Psoas muscle (tissue), 8 donors: ENCODE measurements around the gene TEAD4. TPM values are rescaled to one million over a fixed set of nuclear protein-coding genes. Genes with fewer than 3 reads are reported as not detected.

Source experiments
- ATAC-seq, 4 donors: fragments of 200-7000 bp; cut with Tn5 transposase; one replicate each; pipeline ENCODE4 v1.9.1; 2020; ENCODE audit warnings: moderate library complexity in 3 of 4, mild to moderate bottlenecking in 2 of 4
- DNase-seq, 2 donors: peaks; one replicate each; pipeline ENCODE4 v3.0.0-alpha.2; 2020
- H3K27ac ChIP-seq: fragments of 200-600 bp; one replicate; pipeline ENCODE4 v1.8.0; 2022
- H3K27me3 ChIP-seq, 3 donors: fragments of 200-600 bp in 1 of 3; one replicate each; pipeline versions ENCODE4 v1.6.1 to v1.8.0; 2013 to 2022; ENCODE audit warnings: low read length in 2 of 3, mild to moderate bottlenecking in 2 of 3, moderate library complexity in 1 of 3; ENCODE audit not compliant: insufficient read depth in 3 of 3
- H3K36me3 ChIP-seq, 2 donors: fragments of 200-600 bp in 1 of 2; one replicate each; pipeline versions ENCODE4 v1.6.1 to v1.8.0; 2013 to 2022; ENCODE audit warnings: low read depth in 1 of 2, mild to moderate bottlenecking in 1 of 2, moderate library complexity in 1 of 2; ENCODE audit not compliant: insufficient read depth in 1 of 2
- H3K4me1 ChIP-seq: fragments of 200-600 bp; one replicate; pipeline ENCODE4 v1.8.0; 2022
- H3K4me3 ChIP-seq: fragments of 200-600 bp; one replicate; pipeline ENCODE4 v1.8.0; 2022; ENCODE audit warnings: mild to moderate bottlenecking
- H3K9me3 ChIP-seq: fragments of 200-600 bp; one replicate; pipeline ENCODE4 v1.8.0; 2022
- WGBS, 3 donors: extraction: QIAGEN DNeasy Blood & Tissue Kit; methylation state at CpG; one replicate each; pipeline versions ENCODE4 v1.1.6 to v1.1.7; 2013; 5-methylcytosine and 5-hydroxymethylcytosine counted together
- intact Hi-C, 2 donors: fragments of 100-400 bp; cut with DNase I; formaldehyde crosslinking; loops; one replicate each; pipeline versions ENCODE4 v1.11.0 to v1.14.2; 2022
- polyA plus RNA-seq, 3 donors: library from polyadenylated mRNA; stranded (reverse); fragments of 200-250 nt; gene quantifications; one replicate each; pipeline ENCODE4 v1.2.3, GENCODE V29; 2013
- total RNA-seq, 4 donors: library from RNA; stranded (reverse); fragmentation: NEBNext Ultra II Directional in 2 of 4; extraction: Animal tissue kit (Norgen Biotek cat#: 25700) in 2 of 4; gene quantifications; one replicate each; pipeline versions ENCODE4 v1.2.1 to v1.2.4, GENCODE V29; 2021 to 2023
- TF ChIP-seq, protein P1 (sequence below): fragments of 200-600 bp; IDR thresholded peaks from one replicate; pipeline ENCODE4 v1.8.0; 2022; ENCODE audit warnings: antibody characterized with exemption
- donor health status: healthy with polysubstance abuse.
- donor health status: DM: no; HTN: no; CAD: no; lungs with moderate emphysema.
- donor health status: Bipolar disorder and iron deficiency.
- donor health status: healthy.
- donor health status: DM: yes; HTN: yes; CAD: no.
- donor health status: DM: no; HTN: no; CAD: no.
- donor health status: DM: no; HTN: no; CAD: no.
- donor health status: DM: yes; HTN: yes; CAD: no.

The TEAD4 gene
- total and polyA plus RNA-seq, 7 donors: 71.2 to 236 (median 96.2) TPM

DNA sequence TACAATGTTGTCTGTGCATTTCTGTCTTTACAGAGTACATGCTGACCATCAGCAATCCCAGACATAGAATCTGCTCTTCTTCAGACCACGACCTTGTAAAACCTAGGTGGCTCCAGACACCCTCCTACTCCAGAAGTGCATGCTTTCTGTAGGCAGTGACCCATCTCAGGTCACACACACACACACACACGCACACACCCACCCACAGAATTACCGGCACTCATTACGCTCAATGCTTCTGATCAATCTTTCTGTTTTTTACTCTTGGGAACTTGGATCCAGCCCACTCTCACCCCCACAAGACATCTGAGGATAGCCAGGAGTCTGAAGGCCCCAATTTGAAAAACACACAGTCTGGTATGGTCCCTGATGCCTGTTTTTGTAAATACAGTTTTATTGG, 110.5 kb downstream of the TEAD4 start:
- WGBS, 3 donors: 89 to 95% (median 94%) methylated on average over 4 of the region's 4 CpGs
- H3K27me3 ChIP-seq: no peaks in the 10 kb centered on the region
- H3K36me3 ChIP-seq: no peaks in the 10 kb centered on the region
- intact Hi-C loops: loop anchor here (5.0 kb wide), 3 partner anchors 68 to 208 kb away; no protein-coding TSS in a partner anchor
- H3K9me3 ChIP-seq: no peaks in the 10 kb centered on the region
- DNase-seq (no peak), ATAC-seq (no peak)
- TF ChIP-seq, protein P1, sequence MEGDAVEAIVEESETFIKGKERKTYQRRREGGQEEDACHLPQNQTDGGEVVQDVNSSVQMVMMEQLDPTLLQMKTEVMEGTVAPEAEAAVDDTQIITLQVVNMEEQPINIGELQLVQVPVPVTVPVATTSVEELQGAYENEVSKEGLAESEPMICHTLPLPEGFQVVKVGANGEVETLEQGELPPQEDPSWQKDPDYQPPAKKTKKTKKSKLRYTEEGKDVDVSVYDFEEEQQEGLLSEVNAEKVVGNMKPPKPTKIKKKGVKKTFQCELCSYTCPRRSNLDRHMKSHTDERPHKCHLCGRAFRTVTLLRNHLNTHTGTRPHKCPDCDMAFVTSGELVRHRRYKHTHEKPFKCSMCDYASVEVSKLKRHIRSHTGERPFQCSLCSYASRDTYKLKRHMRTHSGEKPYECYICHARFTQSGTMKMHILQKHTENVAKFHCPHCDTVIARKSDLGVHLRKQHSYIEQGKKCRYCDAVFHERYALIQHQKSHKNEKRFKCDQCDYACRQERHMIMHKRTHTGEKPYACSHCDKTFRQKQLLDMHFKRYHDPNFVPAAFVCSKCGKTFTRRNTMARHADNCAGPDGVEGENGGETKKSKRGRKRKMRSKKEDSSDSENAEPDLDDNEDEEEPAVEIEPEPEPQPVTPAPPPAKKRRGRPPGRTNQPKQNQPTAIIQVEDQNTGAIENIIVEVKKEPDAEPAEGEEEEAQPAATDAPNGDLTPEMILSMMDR: no peak
- H3K4me1 ChIP-seq: peaks cover 11% of the 10 kb centered on the region
- H3K4me3 ChIP-seq: no peak overlapping the region
- H3K27ac ChIP-seq: no peak overlapping the region

- WGBS, 3 donors: 78 to 87% (median 85%) methylated on average over 8 of the region's 8 CpGs
- H3K27ac ChIP-seq: no peak overlapping the region
- no peak overlapping the region for H3K4me3 ChIP-seq
- H3K36me3 ChIP-seq: no peaks in the 10 kb centered on the region
- DNase-seq (no peak), ATAC-seq (peak; percentile 46 to 82 (median 68))
- TF ChIP-seq, protein P1: no peak
- peaks cover 11% of the 10 kb centered on the region for H3K4me1 ChIP-seq
- intact Hi-C loops: loop anchor here (5.0 kb wide), 3 partner anchors 66 to 206 kb away; no protein-coding TSS in a partner anchor
- no peaks in the 10 kb centered on the region for H3K9me3 ChIP-seq
- H3K27me3 ChIP-seq: no peaks in the 10 kb centered on the region
Measured at GRCh38 chr12:3071107-3071506, 111.9 kb downstream of the TEAD4 start.

DNA sequence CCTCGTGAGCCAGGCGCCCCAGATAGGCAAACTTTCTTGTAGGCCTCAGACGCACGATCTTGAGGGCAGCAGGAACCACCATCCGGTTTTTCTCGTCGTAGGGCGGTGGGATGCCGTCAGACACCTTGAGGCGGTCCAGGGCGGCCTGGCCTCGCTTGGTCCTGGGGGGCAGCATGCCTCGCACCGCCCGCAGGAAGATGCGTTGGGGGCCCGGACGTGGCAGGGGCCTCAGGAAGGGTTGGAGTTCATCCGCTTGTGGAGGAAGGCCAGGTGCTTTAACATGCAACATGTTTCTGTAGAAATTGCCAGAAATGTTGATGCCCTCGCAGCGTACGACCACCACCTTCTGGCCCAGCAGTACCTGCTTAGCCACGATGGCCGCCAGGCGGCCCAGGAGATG, 112.5 kb downstream of the TEAD4 start:
- no peak overlapping the region for H3K27ac ChIP-seq
- H3K4me3 ChIP-seq: no peak overlapping the region
- intact Hi-C loops: loop anchor here (5.0 kb wide), 3 partner anchors 66 to 206 kb away; no protein-coding TSS in a partner anchor
- no peaks in the 10 kb centered on the region for H3K36me3 ChIP-seq
- DNase-seq: no peak
- TF ChIP-seq, protein P1: no peak
- no peak for ATAC-seq
- 96 to 97% (median 96%) methylated on average over 25 of the region's 25 CpGs for WGBS, 3 donors
- peaks cover 16% of the 10 kb centered on the region for H3K4me1 ChIP-seq
- H3K9me3 ChIP-seq: no peaks in the 10 kb centered on the region
- H3K27me3 ChIP-seq: no peaks in the 10 kb centered on the region

DNA sequence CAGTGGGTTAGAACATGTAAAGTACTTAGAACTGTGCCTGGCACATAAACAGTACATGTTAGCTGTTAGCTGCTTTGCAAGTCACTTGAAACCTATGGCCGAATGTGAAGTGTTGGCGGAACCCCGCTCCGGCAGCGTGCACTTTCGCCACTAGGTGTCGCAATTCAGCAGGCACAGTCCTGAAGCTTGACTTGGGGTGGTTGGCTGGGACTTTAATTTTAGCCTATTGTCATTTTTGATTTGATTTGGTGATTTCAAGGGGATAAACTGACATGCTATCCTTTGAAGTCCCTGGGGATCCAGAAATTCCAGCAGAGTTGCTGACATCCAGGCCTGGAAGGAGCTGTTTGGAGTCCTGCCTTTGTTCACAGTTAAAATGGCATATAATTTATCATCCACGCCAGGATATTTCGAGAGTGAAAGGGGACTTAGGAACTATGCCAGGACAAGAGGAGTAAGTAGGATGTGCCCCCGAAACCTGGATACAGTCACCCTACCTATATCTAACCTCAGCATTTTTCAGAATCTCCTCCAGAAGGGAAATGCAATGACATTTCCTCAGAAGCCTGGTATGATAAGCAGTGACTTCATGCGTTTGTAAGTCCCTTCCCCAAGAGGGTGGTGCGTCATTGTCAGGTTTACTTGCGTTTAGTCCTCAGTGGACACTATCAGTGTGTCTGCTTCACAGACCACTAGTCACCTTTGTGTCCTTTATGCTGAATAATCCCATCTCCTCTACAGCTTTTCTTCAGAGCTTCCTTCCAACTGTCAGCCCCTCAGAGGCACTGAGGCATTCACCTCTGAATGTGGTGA, 114.4 kb downstream of the TEAD4 start:
- Histone ChIP-seq H3K9me3 (no peaks in the 10 kb centered on the region), H3K27ac (no peak overlapping the region), H3K4me3 (peak overlapping the region; percentile 1), H3K36me3 (no peaks in the 10 kb centered on the region), H3K27me3 (no peaks in the 10 kb centered on the region), H3K4me1 (peaks cover 24% of the 10 kb centered on the region)
- TF ChIP-seq, protein P1: peak; percentile 98
- DNase-seq (peak; percentile 84 to 92), ATAC-seq (peak; percentile 48 to 71 (median 58))
- WGBS, 3 donors: 6 to 8% (median 6%) methylated on average over 13 of the region's 13 CpGs
- intact Hi-C loops: loop anchor here (1.0 to 5.0 kb wide), 4 partner anchors 64 to 204 kb away; no protein-coding TSS in a partner anchor
